Globus pallidus (tissue), 1 donor: ENCODE results near the gene ZCWPW2.

ENCODE experiments used
- DNase-seq: peaks from one replicate; pipeline ENCODE4 v3.0.0-alpha.2; 2015; ENCODE audit warnings: low spot score

Gene ZCWPW2

GRCh38 chr3:28376424-28376823 is 27.9 kb downstream of the ZCWPW2 start:
- no peak for DNase-seq

DNA sequence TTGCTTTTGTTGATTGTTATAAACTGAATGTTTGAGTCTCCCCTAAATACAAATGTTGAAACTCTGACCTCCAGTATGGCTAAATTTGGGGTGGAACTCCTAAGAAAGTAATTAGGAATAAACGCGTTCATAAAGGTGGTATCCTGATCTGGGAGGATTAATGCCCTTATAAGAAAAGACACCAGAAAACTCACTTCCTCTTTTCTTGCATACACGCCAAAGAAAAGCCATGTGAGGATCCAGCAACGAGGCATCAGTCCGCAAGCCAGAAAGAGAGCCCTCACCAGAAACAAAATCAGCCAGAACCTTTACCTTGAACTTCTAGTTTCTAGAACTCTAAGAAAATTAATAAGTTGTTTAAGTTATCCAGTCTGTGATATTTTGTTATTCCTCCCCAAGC is 37.5 kb downstream of the ZCWPW2 start:
- DNase-seq = no peak

DNA sequence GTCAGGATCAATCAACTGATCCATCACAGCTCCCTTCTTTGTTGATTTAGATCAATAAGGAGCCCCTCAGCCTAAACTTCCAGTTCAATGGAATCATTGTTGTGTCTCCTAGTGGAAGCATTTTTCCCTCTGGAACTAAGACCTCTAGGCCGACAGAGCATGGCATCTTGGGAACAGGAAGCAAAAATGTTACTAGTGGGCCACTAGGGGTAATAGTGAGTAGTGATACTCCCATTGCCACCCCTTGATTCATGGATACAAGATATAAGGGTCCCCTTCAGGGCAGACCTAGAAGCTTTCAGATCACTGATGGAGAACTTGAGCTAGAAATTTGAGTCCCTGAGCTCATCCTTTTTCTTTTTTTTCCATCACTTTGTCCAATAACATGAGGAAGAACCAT is 40.5 kb downstream of the ZCWPW2 start:
- DNase-seq = no peak

DNA sequence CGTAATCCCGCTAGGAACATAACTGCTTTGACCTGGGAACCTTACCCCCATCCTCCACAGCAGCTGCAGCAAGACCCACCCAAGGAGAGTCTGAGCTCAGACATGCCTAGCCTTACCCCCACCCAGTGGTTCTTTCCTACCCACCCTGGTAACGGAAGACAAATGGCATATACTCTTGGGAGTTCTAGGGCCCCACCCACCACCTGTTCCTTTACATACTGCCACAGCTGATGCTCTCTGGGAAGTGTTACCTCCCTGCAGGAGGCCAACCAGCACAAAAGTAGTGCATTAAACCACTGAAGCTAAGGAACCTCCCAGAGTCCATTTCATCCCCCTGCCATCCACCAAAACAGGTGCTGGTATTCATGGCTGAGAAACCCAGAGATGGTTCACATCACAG is 50.7 kb downstream of the ZCWPW2 start:
- DNase-seq = no peak

GRCh38 chr3:28406241-28406640 is 57.7 kb downstream of the ZCWPW2 start:
- DNase-seq = no peak

DNA sequence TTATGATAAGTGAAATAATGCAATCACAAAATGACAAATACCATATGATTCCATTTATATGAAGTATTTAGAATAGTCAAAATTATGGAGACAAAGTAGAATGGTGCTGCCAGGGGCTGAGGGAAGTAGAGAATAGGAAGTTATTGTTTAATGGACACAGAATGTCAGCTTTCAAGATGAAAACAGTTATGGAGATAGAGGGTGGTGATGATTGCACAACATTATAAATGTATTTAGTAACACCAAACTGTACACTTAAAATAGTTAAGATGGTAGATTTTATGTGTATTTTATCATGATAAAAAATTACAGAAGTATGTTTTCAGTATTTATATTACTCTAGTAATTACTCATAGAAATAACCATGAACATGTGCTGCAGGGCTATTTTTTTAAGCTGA is 100.9 kb downstream of the ZCWPW2 start:
- DNase-seq = no peak

DNA sequence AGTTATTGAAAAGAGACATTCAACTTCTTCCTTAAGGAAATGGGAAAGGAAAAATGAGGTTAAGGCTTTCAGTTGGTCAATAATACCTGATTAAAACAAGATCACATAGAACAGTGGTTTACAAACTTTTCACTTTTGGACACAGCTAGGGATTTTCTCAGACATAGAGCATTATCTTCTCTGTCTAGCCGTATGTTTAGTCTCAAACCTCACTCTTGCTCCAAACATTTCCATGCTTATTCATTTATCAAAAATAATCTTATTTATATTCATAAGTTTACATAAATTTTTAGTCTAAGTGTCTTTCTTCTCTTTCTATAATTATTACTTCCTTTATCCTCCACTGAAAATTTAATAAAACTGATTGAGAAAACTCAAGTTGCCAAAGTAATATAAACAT is 114.3 kb downstream of the ZCWPW2 start:
- DNase-seq = no peak

- DNase-seq = no peak
Observed at GRCh38 chr3:28467414-28467813, 118.9 kb downstream of the ZCWPW2 start.

DNA sequence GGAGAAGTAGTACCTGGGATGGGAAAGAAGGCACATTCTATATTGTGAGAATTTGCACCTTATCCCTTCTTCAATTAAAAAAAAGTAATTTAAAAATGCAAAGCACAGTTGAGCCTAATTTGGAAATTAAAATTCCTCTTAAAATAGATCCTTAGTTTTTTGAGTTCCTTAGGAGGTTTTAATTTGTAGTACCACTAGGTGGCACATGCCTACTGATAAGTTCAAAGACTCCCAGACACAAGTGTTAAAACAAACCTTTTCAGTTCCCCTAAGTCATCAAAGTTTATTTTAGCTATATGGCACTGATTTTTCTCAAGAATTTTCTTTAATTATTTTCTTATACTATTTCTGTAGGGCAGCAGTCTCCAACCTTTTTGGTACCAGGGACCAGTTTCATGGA is 127.7 kb downstream of the ZCWPW2 start:
- DNase-seq = peak; percentile 23

DNA sequence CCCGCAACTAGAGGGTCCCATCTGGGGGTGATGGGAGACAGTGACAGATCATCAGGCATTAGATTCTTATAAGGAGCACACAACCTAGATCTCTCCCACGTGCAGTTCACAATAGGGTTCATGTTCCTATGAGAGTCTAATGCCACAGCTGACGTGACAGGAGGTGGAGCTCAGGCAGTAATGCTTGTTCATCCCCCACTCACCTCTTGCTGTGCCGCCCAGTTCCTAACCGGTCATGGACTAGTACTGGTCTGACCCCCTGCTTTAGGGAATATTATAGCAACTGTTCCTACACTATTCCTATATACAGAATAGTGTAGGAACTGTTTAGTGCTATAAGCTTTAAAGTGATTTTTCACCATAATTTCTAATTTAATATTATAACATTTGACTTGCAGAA is 128.2 kb downstream of the ZCWPW2 start:
- DNase-seq = no peak

DNA sequence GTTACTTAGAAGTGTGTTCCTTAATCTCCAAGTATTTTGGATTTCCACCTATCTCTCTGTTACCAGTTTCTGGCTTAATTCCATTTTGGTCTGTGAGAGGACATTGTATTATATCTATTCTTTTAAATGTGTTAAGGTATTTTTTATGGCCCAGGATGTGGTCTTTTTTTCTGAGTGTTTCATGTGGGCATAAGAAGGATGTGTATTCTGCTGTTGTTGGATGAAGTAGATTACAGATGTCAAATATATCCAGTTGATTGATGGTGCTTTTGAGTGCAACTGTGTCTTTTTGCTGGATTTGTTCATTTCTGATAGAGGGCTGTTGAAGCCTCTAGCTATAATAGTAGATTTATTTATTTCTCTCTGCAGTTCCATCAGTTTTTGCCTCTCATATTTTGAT is 136.6 kb downstream of the ZCWPW2 start:
- DNase-seq = no peak

DNA sequence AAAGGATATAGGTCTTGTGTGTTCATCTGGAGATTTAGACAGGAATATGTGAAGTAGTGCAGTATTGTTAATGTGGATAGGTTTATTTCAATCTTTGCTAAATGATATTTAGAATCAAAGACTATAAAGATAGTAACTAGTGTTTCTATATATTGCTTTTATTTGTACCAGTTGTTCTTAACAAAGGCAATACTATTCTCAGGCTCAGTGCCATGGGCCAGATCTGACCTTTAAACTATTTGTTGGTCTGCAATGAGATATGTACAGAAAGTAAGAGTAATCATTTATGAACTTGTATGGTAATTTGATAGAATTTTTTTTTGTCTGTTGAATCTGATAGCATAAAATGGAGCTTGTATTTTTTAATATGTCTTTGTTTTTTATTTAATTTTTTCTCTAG is 146.8 kb downstream of the ZCWPW2 start:
- DNase-seq = no peak

DNA sequence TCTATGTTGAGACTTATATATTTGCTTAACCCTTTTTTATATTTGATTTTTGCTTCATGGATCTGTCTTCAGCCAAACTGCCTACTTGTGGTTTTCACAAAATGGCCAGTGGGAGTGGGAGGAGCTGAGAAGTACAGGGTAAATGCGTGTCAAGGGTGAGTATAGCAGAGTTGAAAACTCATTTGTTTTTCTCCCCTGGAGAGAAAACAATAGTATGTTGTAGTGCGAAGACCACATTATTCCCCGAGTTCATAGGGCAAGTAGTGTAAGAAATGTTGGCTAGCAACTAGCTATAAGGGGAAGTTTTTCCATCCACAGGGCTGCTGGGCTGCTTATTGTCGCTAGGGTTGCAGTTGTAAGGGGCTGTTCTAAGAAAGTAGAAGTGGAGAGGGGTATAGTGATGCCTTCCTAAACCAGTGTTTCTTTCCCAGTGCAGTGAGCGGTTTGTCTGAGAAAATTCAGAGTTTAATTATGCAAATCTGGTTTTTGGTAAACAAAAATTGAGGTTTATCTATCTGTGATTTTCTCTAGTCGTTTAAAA is 153.9 kb downstream of the ZCWPW2 start:
- DNase-seq = no peak

- DNase-seq = no peak
Observed at GRCh38 chr3:28504976-28505375, 156.5 kb downstream of the ZCWPW2 start.

DNA sequence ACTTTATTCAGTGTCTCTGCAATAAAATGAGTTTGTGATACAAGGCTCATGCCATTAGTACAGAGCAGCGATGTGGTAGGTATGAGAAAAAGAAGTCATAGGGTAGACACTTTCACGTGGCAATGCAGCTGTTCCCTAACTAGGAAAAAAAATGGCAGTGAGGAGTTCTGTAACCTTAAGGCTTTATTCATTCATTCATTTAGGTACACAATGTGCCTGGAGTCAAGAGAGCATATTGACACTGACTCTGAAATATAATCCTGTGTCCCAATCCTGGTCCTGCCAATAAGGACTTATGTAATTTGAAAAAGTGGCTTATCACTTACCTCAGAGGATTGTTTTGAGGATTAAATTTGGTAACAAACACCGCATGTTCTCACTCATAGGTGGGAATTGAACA is 173.1 kb downstream of the ZCWPW2 start:
- DNase-seq = no peak

DNA sequence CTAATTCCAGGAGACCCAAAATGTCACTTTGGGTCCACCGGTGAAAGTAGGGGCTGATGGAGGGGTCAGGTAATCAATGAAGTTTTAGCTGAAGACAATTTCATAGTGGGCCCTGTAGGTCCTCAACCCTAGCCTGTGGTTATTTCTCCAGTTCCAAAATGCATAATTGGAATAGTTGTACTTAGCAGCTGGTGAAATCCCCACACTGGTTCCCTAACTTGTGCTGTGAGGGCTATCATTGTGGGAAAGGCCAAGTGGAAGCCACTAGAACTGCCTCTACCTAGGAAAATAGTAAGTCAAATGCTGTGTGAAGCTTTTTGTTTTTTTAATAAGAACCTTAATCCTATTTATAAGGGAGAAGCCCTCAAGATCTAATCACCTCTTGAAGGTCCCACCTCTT is 193.8 kb downstream of the ZCWPW2 start:
- no peak for DNase-seq

- DNase-seq = no peak
Observed at GRCh38 chr3:28544236-28544635, 195.7 kb downstream of the ZCWPW2 start.

GRCh38 chr3:28544831-28545230 is 196.3 kb downstream of the ZCWPW2 start:
- no peak for DNase-seq

DNA sequence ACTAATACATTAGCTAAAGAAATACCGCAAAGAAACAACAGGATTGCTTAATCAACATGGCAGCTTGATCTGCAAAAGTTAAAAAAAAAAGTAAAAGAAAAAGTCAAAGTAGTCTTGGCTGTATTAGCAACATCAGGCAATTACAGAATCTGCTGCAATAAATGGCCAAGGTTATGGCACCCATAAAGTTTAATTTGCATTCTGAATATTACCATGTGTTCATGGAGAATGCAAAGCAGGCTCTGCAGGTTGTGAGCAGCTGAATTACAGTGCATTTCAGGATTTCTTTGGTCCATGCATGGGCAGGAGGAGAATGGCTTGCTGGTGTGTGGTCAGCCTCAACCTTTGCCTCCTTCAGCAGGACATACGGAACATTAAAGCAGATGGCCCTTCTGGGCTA is 199.2 kb downstream of the ZCWPW2 start:
- DNase-seq = no peak

GRCh38 chr3:28553175-28553574 is 204.7 kb downstream of the ZCWPW2 start:
- DNase-seq = no peak

DNA sequence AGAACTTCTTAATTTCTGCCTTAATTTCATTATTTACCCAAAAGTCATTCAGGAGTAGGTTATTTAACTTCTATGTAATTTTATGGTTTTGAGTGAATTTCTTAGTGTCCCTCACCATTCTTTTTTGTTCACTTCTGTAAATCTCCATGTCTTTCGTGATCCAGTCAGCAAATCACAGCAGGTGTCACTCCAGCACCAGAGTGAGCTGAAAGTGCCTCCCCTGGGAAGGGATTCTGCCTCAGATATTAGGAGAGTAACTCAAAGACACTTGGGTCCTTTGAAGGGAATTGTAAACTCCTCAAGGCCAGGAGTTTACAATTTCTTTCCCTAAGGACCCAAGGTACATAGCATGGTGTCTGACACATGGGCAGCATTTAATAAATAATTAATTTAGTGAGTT is 207.7 kb downstream of the ZCWPW2 start:
- no peak for DNase-seq

DNA sequence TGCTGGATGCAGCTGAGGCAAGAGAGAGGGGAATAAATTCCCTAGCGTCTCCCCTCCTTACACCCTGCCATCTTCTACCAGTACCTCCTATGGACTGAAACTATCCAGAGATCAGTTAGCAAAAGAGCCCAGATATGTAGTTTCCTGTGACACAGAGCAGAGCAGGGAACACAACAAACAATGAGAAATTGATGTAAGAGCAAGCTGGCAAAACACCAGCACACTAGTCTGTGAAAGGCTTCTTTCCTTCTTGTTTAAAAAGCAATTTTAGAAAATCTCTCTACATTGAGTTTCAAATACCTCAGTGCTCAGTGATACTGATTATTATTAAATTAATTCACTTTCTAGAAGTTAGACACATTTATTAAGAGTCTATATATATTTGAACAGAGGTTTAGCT is 215.7 kb downstream of the ZCWPW2 start:
- peak; percentile 29 for DNase-seq

DNA sequence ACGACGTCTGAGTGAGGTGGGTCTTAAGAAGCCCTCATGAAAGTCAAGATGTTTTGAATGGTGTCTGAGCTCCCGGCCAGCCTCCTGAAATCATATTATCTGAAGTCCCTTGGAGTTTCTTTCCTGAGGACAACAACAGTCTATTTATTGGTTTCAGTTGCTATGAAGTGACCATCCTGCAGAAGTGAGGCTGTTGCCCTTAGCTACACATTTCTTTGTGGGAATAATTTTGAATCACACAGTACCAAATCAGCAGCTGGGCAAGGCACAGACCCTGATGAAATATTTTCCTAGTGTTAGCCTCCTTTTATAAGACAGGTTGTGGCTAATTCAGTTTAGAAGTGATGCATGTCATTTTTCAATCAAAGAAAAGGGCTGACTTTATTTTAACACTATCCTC is 220.8 kb downstream of the ZCWPW2 start:
- DNase-seq = peak; percentile 11

DNA sequence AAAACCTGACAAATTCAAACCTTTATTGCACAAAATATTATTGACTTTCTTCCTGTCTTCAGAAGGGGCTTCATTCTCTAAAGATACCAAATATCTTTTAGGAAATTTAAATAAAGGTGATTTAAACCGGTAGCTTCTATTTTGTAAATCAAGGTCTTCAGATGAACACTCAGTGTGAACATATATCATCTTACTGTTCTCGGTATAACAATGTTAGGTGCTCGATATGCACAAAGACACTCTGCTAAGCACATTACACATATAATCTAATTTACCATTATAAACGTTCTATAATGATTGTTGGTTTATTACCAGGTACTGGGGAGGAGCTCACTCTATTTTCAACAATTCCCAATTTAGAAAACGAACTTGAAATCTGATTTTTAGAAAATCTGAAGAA is 225.5 kb downstream of the ZCWPW2 start:
- DNase-seq = no peak
